Activated B cell treated with CpG ODN at 0.5 μM for 24 hours (primary cell): ENCODE data around the gene GABPB2. TPM values are rescaled to one million over a fixed set of nuclear protein-coding genes. Genes with fewer than 3 reads are reported as not detected.

ENCODE experiments used
- ATAC-seq: fragments of 200-7000 bp; cut with Tn5 transposase; one replicate; pipeline ENCODE4 v1.10.0; 2021; ENCODE audit warnings: low read depth, mild to moderate bottlenecking, moderate library complexity
- CTCF ChIA-PET: fragments of 350-600 bp; sonication (Branson Sonifier 250); formaldehyde crosslinking; loops from one replicate; lab custom pipeline; 2021; ENCODE audit warnings: antibody characterized with exemption; lab: Charles Lee
- POLR2A ChIA-PET: fragments of 350-600 bp; sonication (Branson Sonifier 250); formaldehyde crosslinking; loops from one replicate; lab custom pipeline; 2021; ENCODE audit warnings: antibody characterized with exemption; lab: Charles Lee
- DNase-seq: peaks from one replicate; pipeline ENCODE4 v3.0.0; 2022
- H3K27ac Mint-ChIP-seq: one replicate; pipeline ENCODE4 v1.8.0; 2020; ENCODE audit warnings: mixed read lengths
- H3K27me3 Mint-ChIP-seq: one replicate; pipeline ENCODE4 v1.8.0; 2021; ENCODE audit warnings: mixed read lengths
- H3K36me3 Mint-ChIP-seq: one replicate; pipeline ENCODE4 v1.8.0; 2021; ENCODE audit warnings: low read depth, mixed read lengths
- H3K4me1 Mint-ChIP-seq: one replicate; pipeline ENCODE4 v1.8.0; 2021; ENCODE audit warnings: mixed read lengths
- H3K4me3 Mint-ChIP-seq: one replicate; pipeline ENCODE4 v1.8.0; 2020; ENCODE audit warnings: mild to moderate bottlenecking, mixed read lengths
- H3K9me3 Mint-ChIP-seq: one replicate; pipeline ENCODE4 v1.8.0; 2020; ENCODE audit warnings: mixed read lengths
- intact Hi-C: fragments of 100-400 bp; cut with micrococcal nuclease; formaldehyde crosslinking; loops from one replicate; pipeline ENCODE4 v1.15.1; 2024
- total RNA-seq: library from RNA; stranded (reverse); gene quantifications from 2 replicates; pipeline ENCODE4 v1.2.3, GENCODE V29; 2022
- TF ChIP-seq, protein P1 (sequence below): fragments of 200-600 bp; IDR thresholded peaks from one replicate; pipeline ENCODE4 v1.8.0; 2022; ENCODE audit warnings: antibody characterized with exemption, mild to moderate bottlenecking

Gene GABPB2
- total RNA-seq, 1 donor from 2014 or later: 17.4 TPM

DNA sequence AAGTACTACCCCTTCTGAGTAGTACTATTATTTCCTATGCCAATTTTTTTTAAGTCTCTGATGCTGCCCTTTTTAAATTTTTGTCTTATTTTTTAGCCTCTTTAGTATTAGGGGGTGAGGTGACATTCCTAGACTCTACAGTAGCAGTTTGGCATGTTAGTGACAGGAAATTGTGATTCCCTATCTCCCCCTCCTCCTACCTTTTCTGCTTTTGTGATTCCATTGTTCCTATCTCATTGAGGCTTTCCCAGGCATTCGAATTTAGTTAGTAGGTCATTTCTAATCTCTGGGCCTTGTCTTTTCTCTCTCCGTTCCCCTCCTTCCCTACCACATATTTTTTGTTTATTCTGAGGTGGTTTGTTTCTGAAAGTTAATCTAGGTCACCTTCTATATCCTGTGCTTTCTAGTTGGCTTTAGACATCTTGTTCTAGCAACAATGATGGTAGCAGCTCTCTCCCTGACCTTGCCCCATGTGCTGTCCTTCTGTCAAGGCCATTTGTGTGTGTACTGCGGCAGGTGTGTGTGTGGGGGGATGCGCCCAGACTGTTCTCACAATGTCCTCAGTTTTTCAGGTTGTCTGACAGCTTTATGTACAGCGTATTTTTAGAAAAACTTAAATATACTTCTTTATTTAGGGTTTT is 54.3 kb downstream of the GABPB2 start:
- ATAC-seq (no peak), DNase-seq (no peak)
- intact Hi-C loops: no loop called here
- peaks cover 28% of the 10 kb centered on the region for H3K36me3 Mint-ChIP-seq
- no peak overlapping the region for H3K27ac Mint-ChIP-seq
- TF ChIP-seq, protein P1, sequence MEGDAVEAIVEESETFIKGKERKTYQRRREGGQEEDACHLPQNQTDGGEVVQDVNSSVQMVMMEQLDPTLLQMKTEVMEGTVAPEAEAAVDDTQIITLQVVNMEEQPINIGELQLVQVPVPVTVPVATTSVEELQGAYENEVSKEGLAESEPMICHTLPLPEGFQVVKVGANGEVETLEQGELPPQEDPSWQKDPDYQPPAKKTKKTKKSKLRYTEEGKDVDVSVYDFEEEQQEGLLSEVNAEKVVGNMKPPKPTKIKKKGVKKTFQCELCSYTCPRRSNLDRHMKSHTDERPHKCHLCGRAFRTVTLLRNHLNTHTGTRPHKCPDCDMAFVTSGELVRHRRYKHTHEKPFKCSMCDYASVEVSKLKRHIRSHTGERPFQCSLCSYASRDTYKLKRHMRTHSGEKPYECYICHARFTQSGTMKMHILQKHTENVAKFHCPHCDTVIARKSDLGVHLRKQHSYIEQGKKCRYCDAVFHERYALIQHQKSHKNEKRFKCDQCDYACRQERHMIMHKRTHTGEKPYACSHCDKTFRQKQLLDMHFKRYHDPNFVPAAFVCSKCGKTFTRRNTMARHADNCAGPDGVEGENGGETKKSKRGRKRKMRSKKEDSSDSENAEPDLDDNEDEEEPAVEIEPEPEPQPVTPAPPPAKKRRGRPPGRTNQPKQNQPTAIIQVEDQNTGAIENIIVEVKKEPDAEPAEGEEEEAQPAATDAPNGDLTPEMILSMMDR: no peak
- no peak overlapping the region for H3K4me3 Mint-ChIP-seq
- CTCF ChIA-PET: no interaction called here
- no peaks in the 10 kb centered on the region for H3K4me1 Mint-ChIP-seq
- H3K9me3 Mint-ChIP-seq: no peaks in the 10 kb centered on the region
- POLR2A ChIA-PET: no interaction called here
- H3K27me3 Mint-ChIP-seq: no peaks in the 10 kb centered on the region

DNA sequence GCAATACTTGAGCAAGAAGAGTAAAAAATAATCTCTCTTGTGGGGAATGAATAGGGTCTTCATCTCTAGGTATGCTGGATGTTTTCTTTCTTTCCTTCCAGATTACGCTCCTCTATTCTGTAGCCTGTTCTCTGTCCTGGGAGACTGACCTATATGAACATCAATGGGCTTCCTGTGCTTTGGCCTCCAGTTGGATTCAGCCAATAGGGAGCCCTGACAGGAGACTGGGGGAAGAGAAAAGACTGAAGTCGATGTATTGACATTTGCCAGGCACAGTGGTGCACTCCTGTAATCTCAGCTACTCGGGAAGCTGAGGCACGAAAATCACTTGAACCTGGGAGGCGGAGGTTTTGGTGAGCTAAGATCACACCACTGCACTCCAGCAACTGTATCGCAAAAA is 58.2 kb downstream of the GABPB2 start:
- ATAC-seq: no peak
- Mint-ChIP-seq H3K27ac (no peak overlapping the region), H3K4me3 (no peak overlapping the region), H3K27me3 (no peaks in the 10 kb centered on the region), H3K9me3 (no peaks in the 10 kb centered on the region), H3K36me3 (peaks cover 10% of the 10 kb centered on the region), H3K4me1 (peaks cover 12% of the 10 kb centered on the region)
- ChIA-PET POLR2A (interaction anchor here (0.6 to 1.2 kb wide), 4 partner anchors 10 to 99 kb away, joined by 3 to 7 read pairs (median 6); no protein-coding TSS in a partner anchor), CTCF (interaction anchor here (1.2 kb wide), 1 partner anchor 27 kb away, joined by 3 read pairs; no protein-coding TSS in a partner anchor)
- DNase-seq: no peak
- TF ChIP-seq, protein P1: no peak
- intact Hi-C loops: no loop called here

DNA sequence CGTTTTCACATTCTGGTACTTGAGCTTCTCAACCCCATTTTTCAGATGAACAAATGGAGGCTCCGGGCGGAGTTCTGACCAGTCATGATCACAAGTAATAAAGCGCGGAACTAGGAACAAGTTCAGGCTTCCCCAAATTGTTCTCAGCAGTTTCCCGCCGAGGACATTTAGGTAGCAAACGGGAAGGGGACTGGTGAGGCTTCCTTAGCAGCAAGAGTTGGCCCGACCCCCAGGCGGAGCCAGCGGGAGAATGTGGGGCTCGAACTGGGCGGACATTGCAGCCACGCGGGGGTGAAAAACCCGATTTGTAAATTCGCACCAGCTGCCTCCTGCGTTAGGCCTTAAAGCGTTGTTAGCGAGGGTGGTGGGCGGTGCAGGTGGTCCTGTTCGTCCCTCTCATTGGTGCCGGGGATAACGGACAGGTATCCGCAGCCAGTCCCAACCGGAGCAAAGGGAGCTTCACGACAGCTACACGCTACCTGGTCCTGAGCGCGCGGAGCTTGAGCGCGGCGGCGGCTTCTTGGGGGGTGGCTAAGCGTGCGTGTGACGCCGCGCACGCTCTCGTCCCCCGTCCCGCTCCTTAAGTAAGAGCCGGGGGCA is 60.5 kb downstream of the GABPB2 start:
- H3K27me3 Mint-ChIP-seq: no peaks in the 10 kb centered on the region
- TF ChIP-seq, protein P1: no peak
- H3K4me3 Mint-ChIP-seq: peak overlapping the region; percentile 84
- ChIA-PET POLR2A (interaction anchor here (0.6 to 1.9 kb wide), 24 partner anchors 10 to 766 kb away, joined by 3 to 16 read pairs (median 5); partner anchors contain the start of genes C1orf56, LYSMD1, PSMD4 and SCNM1), CTCF (interaction anchor here (1.3 to 1.4 kb wide), 2 partner anchors 30 to 31 kb away, joined by 3 to 4 read pairs; no protein-coding TSS in a partner anchor)
- H3K36me3 Mint-ChIP-seq: no peaks in the 10 kb centered on the region
- intact Hi-C loops: loop anchor here (1.0 to 2.0 kb wide), 3 partner anchors 15 to 60 kb away; partner anchors contain the start of genes GABPB2, LYSMD1 and SEMA6C
- ATAC-seq (peak; percentile 100), DNase-seq (peak; percentile 73)
- H3K9me3 Mint-ChIP-seq: no peaks in the 10 kb centered on the region
- peak overlapping the region; percentile 89 for H3K27ac Mint-ChIP-seq
- peaks cover 12% of the 10 kb centered on the region for H3K4me1 Mint-ChIP-seq

DNA sequence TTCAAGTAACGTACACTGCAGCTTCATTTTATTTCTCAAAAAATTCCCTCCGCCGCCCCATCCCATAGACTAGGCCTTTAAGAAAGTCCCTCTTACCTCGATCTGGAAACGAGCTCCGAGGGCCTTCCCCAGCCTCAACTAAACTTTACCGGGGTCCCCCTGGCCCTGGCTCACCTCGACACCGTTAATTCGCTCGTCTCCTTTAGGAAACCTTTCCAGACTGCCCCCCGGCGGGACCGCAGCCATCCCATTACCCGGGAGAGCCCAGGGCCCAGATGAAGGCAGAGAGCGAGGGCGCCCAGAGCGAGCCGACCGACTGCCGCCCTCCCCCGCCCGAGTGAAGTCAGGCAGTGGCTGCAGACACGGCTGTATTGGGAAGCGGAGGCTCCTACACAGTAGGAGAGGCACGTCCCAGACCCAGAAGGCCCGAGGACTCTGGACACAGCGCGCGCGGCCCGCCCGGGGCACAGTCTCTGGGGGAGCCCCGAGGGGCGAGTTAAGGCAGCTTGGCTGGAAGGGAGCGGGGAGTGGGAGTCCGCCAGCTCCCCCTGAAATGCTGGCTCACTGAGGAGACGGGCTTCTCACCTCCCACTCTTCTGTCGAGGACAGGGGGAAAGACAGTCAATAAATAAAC is 61.3 kb downstream of the GABPB2 start:
- ChIA-PET POLR2A (interaction anchor here (0.6 to 1.9 kb wide), 23 partner anchors 9 to 767 kb away, joined by 3 to 16 read pairs (median 5); partner anchors contain the start of genes C1orf56, LYSMD1, PSMD4 and SCNM1), CTCF (interaction anchor here (1.3 to 1.4 kb wide), 2 partner anchors 30 to 32 kb away, joined by 3 to 4 read pairs; no protein-coding TSS in a partner anchor)
- peak overlapping the region; percentile 89 for H3K27ac Mint-ChIP-seq
- TF ChIP-seq, protein P1: no peak
- DNase-seq: no peak
- peaks cover 12% of the 10 kb centered on the region for H3K4me1 Mint-ChIP-seq
- no peaks in the 10 kb centered on the region for H3K27me3 Mint-ChIP-seq
- H3K36me3 Mint-ChIP-seq: no peaks in the 10 kb centered on the region
- H3K4me3 Mint-ChIP-seq: peak overlapping the region; percentile 84
- no peak for ATAC-seq
- no peaks in the 10 kb centered on the region for H3K9me3 Mint-ChIP-seq
- intact Hi-C loops: loop anchor here (1.0 to 2.0 kb wide), 3 partner anchors 14 to 61 kb away; partner anchors contain the start of genes GABPB2, LYSMD1 and SEMA6C
